ENCODE data around the gene TP53RK. TPM values are rescaled to one million over a fixed set of nuclear protein-coding genes. Genes with fewer than 3 reads are reported as not detected.

Gene TP53RK
- total and polyA plus RNA-seq, 2 of the 13 experiments (the other 11 are each of a cell fraction or from before 2014, with no cell fraction given): 12.9 to 25.5 TPM

DNA sequence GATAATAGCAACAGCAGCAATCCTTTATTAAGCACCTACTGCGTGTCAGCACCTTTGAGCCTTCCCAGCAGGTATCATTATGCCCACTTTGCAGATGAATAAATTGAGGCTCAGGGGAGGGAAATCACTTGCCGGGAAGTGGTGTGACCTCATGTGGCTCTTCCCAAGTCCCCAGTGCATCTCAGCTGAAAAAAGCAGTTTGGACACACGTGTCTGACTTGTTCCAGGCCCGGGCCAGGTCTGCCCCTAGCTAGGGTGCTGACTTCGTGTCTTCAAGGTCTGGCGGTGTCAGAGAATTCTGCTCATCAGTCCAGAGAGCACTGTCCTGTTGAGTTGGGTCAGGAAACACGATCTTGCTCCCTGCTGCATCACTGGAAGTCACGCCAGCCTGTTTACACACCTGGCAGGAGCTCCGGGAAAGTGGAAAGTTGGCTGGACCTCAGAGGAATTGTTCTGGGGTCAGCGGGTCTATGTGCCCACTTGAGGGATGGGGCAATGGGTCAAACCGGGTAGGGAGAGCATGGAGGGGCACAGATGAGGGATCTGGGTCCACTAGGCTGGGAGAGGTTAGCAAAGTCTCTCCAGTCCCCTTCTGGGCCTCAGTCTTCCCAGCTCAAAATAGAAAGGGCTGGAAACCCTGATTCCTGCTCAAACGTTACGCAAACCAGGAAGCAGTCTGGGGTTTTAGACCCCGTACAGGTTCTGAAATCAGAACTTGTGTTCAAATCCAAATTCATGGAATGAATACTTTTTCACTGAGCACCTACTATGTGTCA, 48.5 kb downstream of the TP53RK start (continued):
- TF ChIP-seq, protein P1, sequence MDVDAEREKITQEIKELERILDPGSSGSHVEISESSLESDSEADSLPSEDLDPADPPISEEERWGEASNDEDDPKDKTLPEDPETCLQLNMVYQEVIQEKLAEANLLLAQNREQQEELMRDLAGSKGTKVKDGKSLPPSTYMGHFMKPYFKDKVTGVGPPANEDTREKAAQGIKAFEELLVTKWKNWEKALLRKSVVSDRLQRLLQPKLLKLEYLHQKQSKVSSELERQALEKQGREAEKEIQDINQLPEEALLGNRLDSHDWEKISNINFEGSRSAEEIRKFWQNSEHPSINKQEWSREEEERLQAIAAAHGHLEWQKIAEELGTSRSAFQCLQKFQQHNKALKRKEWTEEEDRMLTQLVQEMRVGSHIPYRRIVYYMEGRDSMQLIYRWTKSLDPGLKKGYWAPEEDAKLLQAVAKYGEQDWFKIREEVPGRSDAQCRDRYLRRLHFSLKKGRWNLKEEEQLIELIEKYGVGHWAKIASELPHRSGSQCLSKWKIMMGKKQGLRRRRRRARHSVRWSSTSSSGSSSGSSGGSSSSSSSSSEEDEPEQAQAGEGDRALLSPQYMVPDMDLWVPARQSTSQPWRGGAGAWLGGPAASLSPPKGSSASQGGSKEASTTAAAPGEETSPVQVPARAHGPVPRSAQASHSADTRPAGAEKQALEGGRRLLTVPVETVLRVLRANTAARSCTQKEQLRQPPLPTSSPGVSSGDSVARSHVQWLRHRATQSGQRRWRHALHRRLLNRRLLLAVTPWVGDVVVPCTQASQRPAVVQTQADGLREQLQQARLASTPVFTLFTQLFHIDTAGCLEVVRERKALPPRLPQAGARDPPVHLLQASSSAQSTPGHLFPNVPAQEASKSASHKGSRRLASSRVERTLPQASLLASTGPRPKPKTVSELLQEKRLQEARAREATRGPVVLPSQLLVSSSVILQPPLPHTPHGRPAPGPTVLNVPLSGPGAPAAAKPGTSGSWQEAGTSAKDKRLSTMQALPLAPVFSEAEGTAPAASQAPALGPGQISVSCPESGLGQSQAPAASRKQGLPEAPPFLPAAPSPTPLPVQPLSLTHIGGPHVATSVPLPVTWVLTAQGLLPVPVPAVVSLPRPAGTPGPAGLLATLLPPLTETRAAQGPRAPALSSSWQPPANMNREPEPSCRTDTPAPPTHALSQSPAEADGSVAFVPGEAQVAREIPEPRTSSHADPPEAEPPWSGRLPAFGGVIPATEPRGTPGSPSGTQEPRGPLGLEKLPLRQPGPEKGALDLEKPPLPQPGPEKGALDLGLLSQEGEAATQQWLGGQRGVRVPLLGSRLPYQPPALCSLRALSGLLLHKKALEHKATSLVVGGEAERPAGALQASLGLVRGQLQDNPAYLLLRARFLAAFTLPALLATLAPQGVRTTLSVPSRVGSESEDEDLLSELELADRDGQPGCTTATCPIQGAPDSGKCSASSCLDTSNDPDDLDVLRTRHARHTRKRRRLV (CRISPR knock-in tag; IDR thresholded peaks at IDR 0.05): peak; percentile 78; the same call in 1 of the 2 replicates

DNA sequence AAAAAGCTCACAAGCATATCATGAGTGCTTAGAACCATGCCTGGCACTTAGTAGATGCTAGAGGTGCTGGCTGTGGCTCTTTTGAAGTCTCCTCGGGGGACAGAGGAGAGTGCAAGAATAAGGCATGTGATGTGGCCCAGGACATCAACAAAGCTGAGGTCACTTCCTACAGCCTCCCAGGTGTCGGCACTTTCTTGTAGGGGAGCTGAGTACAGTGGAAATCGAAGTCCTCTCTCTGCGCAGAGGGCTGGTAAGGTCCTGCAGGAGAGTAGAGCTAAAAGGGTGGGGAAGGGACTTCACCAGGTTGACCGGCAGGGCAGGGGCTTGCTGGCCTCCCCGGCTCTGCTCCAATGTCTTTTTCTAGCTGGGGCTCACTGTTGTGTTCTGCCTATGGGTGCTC, 49.2 kb downstream of the TP53RK start:
- TF ChIP-seq, protein P2, sequence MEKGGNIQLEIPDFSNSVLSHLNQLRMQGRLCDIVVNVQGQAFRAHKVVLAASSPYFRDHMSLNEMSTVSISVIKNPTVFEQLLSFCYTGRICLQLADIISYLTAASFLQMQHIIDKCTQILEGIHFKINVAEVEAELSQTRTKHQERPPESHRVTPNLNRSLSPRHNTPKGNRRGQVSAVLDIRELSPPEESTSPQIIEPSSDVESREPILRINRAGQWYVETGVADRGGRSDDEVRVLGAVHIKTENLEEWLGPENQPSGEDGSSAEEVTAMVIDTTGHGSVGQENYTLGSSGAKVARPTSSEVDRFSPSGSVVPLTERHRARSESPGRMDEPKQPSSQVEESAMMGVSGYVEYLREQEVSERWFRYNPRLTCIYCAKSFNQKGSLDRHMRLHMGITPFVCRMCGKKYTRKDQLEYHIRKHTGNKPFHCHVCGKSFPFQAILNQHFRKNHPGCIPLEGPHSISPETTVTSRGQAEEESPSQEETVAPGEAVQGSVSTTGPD (CRISPR knock-in tag; IDR thresholded peaks at IDR 0.05): peak; percentile 41; the same call in 1 of the 2 replicates
- TF ChIP-seq ZNF333 (CRISPR knock-in tag; IDR thresholded peaks at IDR 0.05; ENCODE audit: borderline replicate concordance) (peak; percentile 44; the same call in 1 of the 2 replicates), KDM4B (CRISPR knock-in tag; IDR thresholded peaks at IDR 0.05) (no peak)
- TF ChIP-seq, protein P3, sequence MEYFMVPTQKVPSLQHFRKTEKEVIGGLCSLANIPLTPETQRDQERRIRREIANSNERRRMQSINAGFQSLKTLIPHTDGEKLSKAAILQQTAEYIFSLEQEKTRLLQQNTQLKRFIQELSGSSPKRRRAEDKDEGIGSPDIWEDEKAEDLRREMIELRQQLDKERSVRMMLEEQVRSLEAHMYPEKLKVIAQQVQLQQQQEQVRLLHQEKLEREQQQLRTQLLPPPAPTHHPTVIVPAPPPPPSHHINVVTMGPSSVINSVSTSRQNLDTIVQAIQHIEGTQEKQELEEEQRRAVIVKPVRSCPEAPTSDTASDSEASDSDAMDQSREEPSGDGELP (IDR thresholded peaks at IDR 0.05; ENCODE audit: borderline replicate concordance, low read depth): 0 out of 2 replicates have a peak, but pooled peaks have one; percentile 15
- TF ChIP-seq, protein P4, sequence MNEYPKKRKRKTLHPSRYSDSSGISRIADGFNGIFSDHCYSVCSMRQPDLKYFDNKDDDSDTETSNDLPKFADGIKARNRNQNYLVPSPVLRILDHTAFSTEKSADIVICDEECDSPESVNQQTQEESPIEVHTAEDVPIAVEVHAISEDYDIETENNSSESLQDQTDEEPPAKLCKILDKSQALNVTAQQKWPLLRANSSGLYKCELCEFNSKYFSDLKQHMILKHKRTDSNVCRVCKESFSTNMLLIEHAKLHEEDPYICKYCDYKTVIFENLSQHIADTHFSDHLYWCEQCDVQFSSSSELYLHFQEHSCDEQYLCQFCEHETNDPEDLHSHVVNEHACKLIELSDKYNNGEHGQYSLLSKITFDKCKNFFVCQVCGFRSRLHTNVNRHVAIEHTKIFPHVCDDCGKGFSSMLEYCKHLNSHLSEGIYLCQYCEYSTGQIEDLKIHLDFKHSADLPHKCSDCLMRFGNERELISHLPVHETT (CRISPR knock-in tag; conservative IDR thresholded peaks at IDR 0.05): no peak
- Histone ChIP-seq H3K4me3 (replicated peaks in 1 of 3; ENCODE audit: insufficient read depth in 1 of 3, low read depth in 2 of 3, low read length in 3 of 3) (no peak overlapping the region), H3K9ac (ENCODE audit: insufficient read depth, low read depth, low read length) (no peak overlapping the region), H3K27me3 (ENCODE audit: control insufficient read depth in 1 of 2, insufficient read depth in 2 of 2, low read length in 2 of 2) (no peaks in the 10 kb centered on the region), H2AFZ (ENCODE audit: low read length) (no peak overlapping the region), H3K27ac (ENCODE audit: extremely low read length, insufficient read depth, low read length) (peak overlapping the region; percentile 60), H3K36me3 (replicated peaks in 1 of 2; ENCODE audit: control insufficient read depth in 1 of 2, insufficient read depth in 2 of 2, low read length in 2 of 2) (peaks cover 3 to 38% of the 10 kb centered on the region in 2 experiments; a peak in 4 of 5 replicates), H4K20me1 (ENCODE audit: insufficient read depth, low read length) (no peaks in the 10 kb centered on the region), H3K9me3 (ENCODE audit: low read length) (no peaks in the 10 kb centered on the region), H3K4me2 (ENCODE audit: low read depth, low read length) (peak overlapping the region; percentile 33), H3K79me2 (ENCODE audit: insufficient read depth, low read length) (peaks cover 32% of the 10 kb centered on the region), H3K4me1 (ENCODE audit: insufficient read depth, low read length) (peaks cover 95% of the 10 kb centered on the region)
- DNase-seq (ENCODE audit: low spot score): no peak
- no TSS peak for BruUV-seq (replicated peaks)
- ChIA-PET CTCF (ENCODE audit: low intra/inter-chr PET ratio, low total read pairs) (no interaction called here), POLR2A (interaction anchor here (1.0 to 6.4 kb wide), 8 partner anchors 8 to 49 kb away, joined by 3 to 72 read pairs (median 9); partner anchors contain the start of genes SLC13A3 and TP53RK)
- WGBS (ENCODE audit: low lambda C conversion rate): 92% methylated on average over 6 of the region's 6 CpGs
- intact Hi-C loops (cut with micrococcal nuclease; ENCODE audit: unreplicated experiment) (no loop called here), in situ Hi-C loops (cut with HindIII; ENCODE audit: extremely low pct_ligation_motif_present, low pct_unique_long_range_greater_than_20kb) (no loop called here)
- no peak for ATAC-seq
- no peak for FAIRE-seq

All from HepG2 (cell line).